ENCODE results near the gene SCN10A.
A peak's percentile ranks its signal among the peaks of the same experiment; 100 is the strongest.

DNA sequence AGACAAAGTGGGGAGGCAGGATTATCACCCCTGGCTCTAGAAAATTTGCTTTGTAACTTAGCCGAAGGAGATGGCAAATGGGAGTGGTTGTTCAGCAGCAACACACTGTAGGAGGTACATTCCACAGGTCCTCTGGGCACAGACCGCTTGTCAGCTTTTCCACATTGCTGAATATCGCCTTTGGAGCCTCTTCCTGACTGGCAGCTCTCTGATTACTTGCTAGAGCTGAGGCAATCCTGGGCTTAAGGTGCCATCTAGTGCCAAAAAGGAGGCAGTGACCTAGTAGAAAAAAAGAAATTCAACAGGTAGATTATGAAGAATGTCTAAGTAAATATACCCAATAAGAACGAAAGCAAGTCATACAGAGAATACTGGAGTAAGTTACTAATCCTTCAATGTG lies 153.5 kb downstream of the SCN10A start:
- TF ChIP-seq, protein P1, sequence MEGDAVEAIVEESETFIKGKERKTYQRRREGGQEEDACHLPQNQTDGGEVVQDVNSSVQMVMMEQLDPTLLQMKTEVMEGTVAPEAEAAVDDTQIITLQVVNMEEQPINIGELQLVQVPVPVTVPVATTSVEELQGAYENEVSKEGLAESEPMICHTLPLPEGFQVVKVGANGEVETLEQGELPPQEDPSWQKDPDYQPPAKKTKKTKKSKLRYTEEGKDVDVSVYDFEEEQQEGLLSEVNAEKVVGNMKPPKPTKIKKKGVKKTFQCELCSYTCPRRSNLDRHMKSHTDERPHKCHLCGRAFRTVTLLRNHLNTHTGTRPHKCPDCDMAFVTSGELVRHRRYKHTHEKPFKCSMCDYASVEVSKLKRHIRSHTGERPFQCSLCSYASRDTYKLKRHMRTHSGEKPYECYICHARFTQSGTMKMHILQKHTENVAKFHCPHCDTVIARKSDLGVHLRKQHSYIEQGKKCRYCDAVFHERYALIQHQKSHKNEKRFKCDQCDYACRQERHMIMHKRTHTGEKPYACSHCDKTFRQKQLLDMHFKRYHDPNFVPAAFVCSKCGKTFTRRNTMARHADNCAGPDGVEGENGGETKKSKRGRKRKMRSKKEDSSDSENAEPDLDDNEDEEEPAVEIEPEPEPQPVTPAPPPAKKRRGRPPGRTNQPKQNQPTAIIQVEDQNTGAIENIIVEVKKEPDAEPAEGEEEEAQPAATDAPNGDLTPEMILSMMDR (IDR thresholded peaks at IDR 0.05; ENCODE audit: low read depth, low read length), result peak; percentile 64
- TF ChIP-seq EZH2phosphoT487 (IDR thresholded peaks at IDR 0.05; ENCODE audit: low read depth), result no peak

All from OCI-LY3 (cell line).